K562 (cell line): Measurements from ENCODE around the gene NLK. TPM values are rescaled to one million over a fixed set of nuclear protein-coding genes. Genes with fewer than 3 reads are reported as not detected.
A peak's percentile ranks its signal among the peaks of the same experiment; 100 is the strongest.

Experiments
- ATAC-seq: fragments of 200-7000 bp; cut with Tn5 transposase; 3 replicates; pipeline ENCODE4 v1.9.1; 2020; ENCODE audit warnings: moderate library complexity
- BruUV-seq: library from RNA; stranded (reverse); fragments of 400-500 nt; replicated peaks from 2 replicates; lab custom pipeline; 2021; lab: Mats Ljungman, UMichigan
- CTCF ChIA-PET: fragments of 300-600 bp; formaldehyde crosslinking; extraction: SDS; loops from one replicate; lab custom pipeline; 2021; ENCODE audit warnings: low intra/inter-chr PET ratio; lab: Yijun Ruan, JAX
- POLR2A ChIA-PET: fragments of 300-600, 350-650 bp; sonication (Branson Sonifier 250); formaldehyde crosslinking; extraction: SDS; loops from one replicate; lab custom pipeline; 2021; ENCODE audit warnings: antibody characterized with exemption, inconsistent platforms; lab: Yijun Ruan, JAX
- DNase-seq, 4 experiments: peaks; one replicate each; pipeline versions ENCODE4 v3.0.0 to v3.0.0-alpha.2; 2011 to 2018; ENCODE audit warnings: low spot score in 3 of 4, mixed read lengths in 3 of 4; ENCODE audit errors: extremely low read depth in 1 of 4
- FAIRE-seq: peaks from 2 replicates; lab custom pipeline; 2011; peaks lifted over from hg19 to GRCh38; lab: Jason Lieb, UNC
- H2AFZ ChIP-seq: 2 replicates; pipeline ENCODE4 v1.6.0; 2011; ENCODE audit warnings: low read depth, low read length, control low read depth, inconsistent platforms
- H3K27ac ChIP-seq: fragments of 200-600 bp; 3 replicates; pipeline ENCODE4 v1.8.0; 2011; ENCODE audit warnings: low read depth, mild to moderate bottlenecking, control low read depth, inconsistent platforms, low read length, moderate library complexity, mixed read lengths; ENCODE audit errors: extremely low read depth
- H3K27me3 ChIP-seq, 2 experiments: fragments of 300-600 bp in 1 of 2; 2 replicates in 1 of 2; 3 replicates in 1 of 2; pipeline versions ENCODE4 v1.6.0 to v1.8.0; 2011; ENCODE audit warnings: inconsistent platforms in 2 of 2, low read length in 2 of 2, mild to moderate bottlenecking in 1 of 2, mixed read lengths in 1 of 2, moderate library complexity in 1 of 2; ENCODE audit not compliant: control insufficient read depth in 2 of 2, insufficient read depth in 2 of 2
- H3K36me3 ChIP-seq: fragments of 300-600 bp; 3 replicates; pipeline ENCODE4 v1.8.0; 2011; ENCODE audit warnings: mild to moderate bottlenecking, low read length, inconsistent platforms; ENCODE audit not compliant: control insufficient read depth, insufficient read depth
- H3K4me1 ChIP-seq, 2 experiments: fragments of 200-600 bp in 1 of 2; replicated peaks in 1 of 2; 2 replicates in 1 of 2; 3 replicates in 1 of 2; pipeline versions ENCODE4 v1.5.1 to v1.8.0; 2011; ENCODE audit warnings: inconsistent platforms in 2 of 2, low read length in 2 of 2, mild to moderate bottlenecking in 1 of 2, mixed read lengths in 1 of 2, moderate library complexity in 1 of 2; ENCODE audit not compliant: control insufficient read depth in 2 of 2, insufficient read depth in 2 of 2
- H3K4me2 ChIP-seq: 2 replicates; pipeline ENCODE4 v1.6.1; 2011; ENCODE audit warnings: low read length, control low read depth, inconsistent platforms, mixed read lengths; ENCODE audit not compliant: insufficient read depth
- H3K4me3 ChIP-seq: fragments of 200-600 bp; sonication (generic), shearing (Covaris generic); 2 replicates; pipeline ENCODE4 v1.5.1; 2016; ENCODE audit warnings: control low read depth, inconsistent platforms
- H3K79me2 ChIP-seq: fragments of 200-600 bp; 3 replicates; pipeline ENCODE4 v1.8.0; 2011; ENCODE audit warnings: low read length, inconsistent platforms; ENCODE audit not compliant: control insufficient read depth, insufficient read depth
- H3K9ac ChIP-seq, 2 experiments: 2 replicates each; pipeline versions ENCODE4 v1.6.0 to v1.6.1; 2011; ENCODE audit warnings: low read depth in 2 of 2, low read length in 2 of 2, control low read depth in 1 of 2, inconsistent platforms in 1 of 2, mild to moderate bottlenecking in 1 of 2, mixed read lengths in 1 of 2; ENCODE audit not compliant: insufficient read depth in 1 of 2
- H3K9me1 ChIP-seq: one replicate; pipeline ENCODE4 v1.6.0; 2011; ENCODE audit warnings: inconsistent platforms, mild to moderate bottlenecking, low read length, moderate library complexity; ENCODE audit not compliant: control insufficient read depth, insufficient read depth
- H3K9me3 ChIP-seq: replicated peaks from 2 replicates; pipeline ENCODE4 v1.5.1; 2011; ENCODE audit warnings: low read depth, low read length, inconsistent platforms; ENCODE audit not compliant: control insufficient read depth, insufficient read depth
- H4K20me1 ChIP-seq: replicated peaks from 2 replicates; pipeline ENCODE4 v1.6.1; 2011; ENCODE audit warnings: low read length, inconsistent platforms, mixed read lengths; ENCODE audit not compliant: control insufficient read depth, insufficient read depth
- BHLHE40 ChIP-seq: IDR thresholded peaks from 2 replicates; pipeline ENCODE4 v1.6.1; 2011; ENCODE audit warnings: low read length, improper control_type of control experiment
- CTCF ChIP-seq, 3 experiments: IDR thresholded peaks in 2 of 3; conservative IDR thresholded peaks in 1 of 3; 2 replicates each; pipeline ENCODE4 v1.5.1; 2011 to 2012; ENCODE audit warnings: low read length in 3 of 3, mild to moderate bottlenecking in 3 of 3, control low read depth in 2 of 3, improper control_type of control experiment in 1 of 3, inconsistent platforms in 1 of 3, low read depth in 1 of 3, mixed read lengths in 1 of 3, moderate library complexity in 1 of 3; ENCODE audit not compliant: insufficient read depth in 2 of 3
- HNRNPL ChIP-seq: fragments of 200-400 bp; formaldehyde crosslinking; IDR thresholded peaks from 2 replicates; pipeline ENCODE4 v1.6.1; 2017; ENCODE audit warnings: low read depth, mild to moderate bottlenecking, low read length
- RAD21 ChIP-seq, 2 experiments: fragments of 250-450 bp in 1 of 2; fragments of 450-650 bp in 1 of 2; sonication (Bioruptor Pico) in 1 of 2; formaldehyde crosslinking in 1 of 2; IDR thresholded peaks in 1 of 2; conservative IDR thresholded peaks in 1 of 2; 2 replicates each; pipeline versions ENCODE4 v1.4.0 to v1.8.0; 2020 to 2022; ENCODE audit warnings: mild to moderate bottlenecking in 2 of 2, moderate library complexity in 1 of 2
- SMAD4 ChIP-seq: fragments of 250-450 bp; sonication (Bioruptor Pico); conservative IDR thresholded peaks from 2 replicates; pipeline ENCODE4 v1.8.0; 2021; ENCODE audit warnings: inconsistent platforms, mild to moderate bottlenecking, moderate library complexity
- WGBS: fragments of 100-300 bp; shearing (Covaris generic); methylation state at CpG from one replicate; pipeline ENCODE4 v1.1.6; 2016; ENCODE audit warnings: low coverage, mixed read lengths; ENCODE audit not compliant: insufficient coverage; ENCODE audit errors: missing lambda C conversion rate; 5-methylcytosine and 5-hydroxymethylcytosine counted together
- in situ Hi-C: fragments of 300-500 bp; cut with MboI; formaldehyde crosslinking; loops from 4 replicates; pipeline ENCODE4 v1.15.0; 2018; ENCODE audit warnings: inconsistent platforms, mixed read lengths
- intact Hi-C: fragments of 100-400 bp; cut with micrococcal nuclease; formaldehyde crosslinking; loops from 2 replicates; pipeline ENCODE4 v1.14.2; 2022
- polyA plus RNA-seq, 8 experiments: library from polyadenylated mRNA; depleted of rRNA in 4 of 8; stranded (reverse) in 5 of 8; unstranded in 3 of 8; fragments of >200 nt; fragmentation: Nextera tagmentation in 2 of 8; fragmentation: Illumina TruSeq in 1 of 8; extraction: Ambion mirVana in 2 of 8; extraction: Trizol in 1 of 8; gene quantifications; 2 replicates each; pipeline versions ENCODE4 v1.2.1 to v1.2.3, GENCODE V29; 2011 to 2014; ENCODE audit warnings: inconsistent platforms in 1 of 8, missing spikeins in 1 of 8
- total RNA-seq, 7 experiments: library from RNA; depleted of rRNA in 6 of 7; stranded (reverse); fragments of >200 nt in 6 of 7; fragmentation: Illumina TruSeq in 2 of 7; extraction: Trizol in 2 of 7; gene quantifications; 2 replicates each; pipeline versions ENCODE4 v1.2.1 to v1.2.3, GENCODE V29; 2011 to 2021; ENCODE audit warnings: low replicate concordance in 1 of 7
- TF ChIP-seq, protein P1 (sequence below), 2 experiments: fragments of 450-650 bp; formaldehyde crosslinking in 1 of 2; IDR thresholded peaks; 2 replicates each; pipeline versions ENCODE4 v1.4.0 to v1.6.1; 2014 to 2020; ENCODE audit warnings: mild to moderate bottlenecking in 2 of 2, borderline replicate concordance in 1 of 2, low read depth in 1 of 2

Gene NLK
- total and polyA plus RNA-seq, 9 of the 15 experiments (the other 6 are each of a cell fraction or from before 2014, with no cell fraction given), result 10.9 to 59.6 (median 26.7) TPM

- TF ChIP-seq HNRNPL, result no peak
- TF ChIP-seq, all 486 proteins: peak for 0
These were observed 91.1 kb downstream of the NLK start (continued) for GRCh38 chr17:28133562-28133970.

DNA sequence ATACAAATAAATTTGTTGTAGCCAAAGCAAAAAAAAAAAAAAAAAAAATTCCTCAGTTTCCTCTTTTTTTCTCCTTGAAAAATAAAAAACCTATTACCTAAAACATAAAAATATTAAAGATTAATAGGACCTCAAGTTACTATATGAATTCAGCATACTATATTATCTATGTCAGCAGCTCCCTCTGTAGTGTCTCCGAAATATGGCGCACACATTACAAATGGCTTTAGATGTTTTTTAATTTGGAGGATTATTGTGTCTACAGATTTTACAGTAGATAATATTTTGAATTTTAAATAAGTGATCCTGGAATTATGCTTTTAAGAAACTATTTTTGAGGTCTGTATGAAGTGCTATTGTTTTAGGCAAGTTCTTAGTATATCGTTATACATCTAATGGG is 94.4 kb downstream of the NLK start:
- in situ Hi-C loops, result no loop called here
- H3K36me3 ChIP-seq, result peaks cover 25% of the 10 kb centered on the region
- 93% methylated on average over 3 of the region's 3 CpGs for WGBS
- no peak for FAIRE-seq
- no peak overlapping the region for H3K4me2 ChIP-seq
- no peak overlapping the region for H3K4me3 ChIP-seq
- no peaks in the 10 kb centered on the region for H3K27me3 ChIP-seq
- no peaks in the 10 kb centered on the region for H3K4me1 ChIP-seq
- H3K9ac ChIP-seq, result no peak overlapping the region
- DNase-seq, result no peak
- ChIA-PET POLR2A (interaction anchor here (0.6 to 0.7 kb wide), 2 partner anchors 212 to 394 kb away, joined by 3 read pairs; no protein-coding TSS in a partner anchor), CTCF (interaction anchor here (0.7 to 1.3 kb wide), 4 partner anchors 254 to 332 kb away, joined by 3 to 6 read pairs (median 4); no protein-coding TSS in a partner anchor)
- H3K27ac ChIP-seq, result no peak overlapping the region
- intact Hi-C loops, result loop anchor here (5.0 to 10.0 kb wide), 2 partner anchors 245 to 332 kb away; partner anchors contain the start of genes LYRM9 and NOS2
- peak in 1 of 3 experiments; percentile 49; a peak in 2 of 6 replicates for TF ChIP-seq CTCF (IDR thresholded peaks at IDR 0.05 in 2 of 3, conservative IDR thresholded peaks at IDR 0.05 in 1 of 3; ENCODE audit: insufficient read depth in 2 of 3, low read depth in 1 of 3, low read length in 3 of 3)
- TF ChIP-seq, protein P1, sequence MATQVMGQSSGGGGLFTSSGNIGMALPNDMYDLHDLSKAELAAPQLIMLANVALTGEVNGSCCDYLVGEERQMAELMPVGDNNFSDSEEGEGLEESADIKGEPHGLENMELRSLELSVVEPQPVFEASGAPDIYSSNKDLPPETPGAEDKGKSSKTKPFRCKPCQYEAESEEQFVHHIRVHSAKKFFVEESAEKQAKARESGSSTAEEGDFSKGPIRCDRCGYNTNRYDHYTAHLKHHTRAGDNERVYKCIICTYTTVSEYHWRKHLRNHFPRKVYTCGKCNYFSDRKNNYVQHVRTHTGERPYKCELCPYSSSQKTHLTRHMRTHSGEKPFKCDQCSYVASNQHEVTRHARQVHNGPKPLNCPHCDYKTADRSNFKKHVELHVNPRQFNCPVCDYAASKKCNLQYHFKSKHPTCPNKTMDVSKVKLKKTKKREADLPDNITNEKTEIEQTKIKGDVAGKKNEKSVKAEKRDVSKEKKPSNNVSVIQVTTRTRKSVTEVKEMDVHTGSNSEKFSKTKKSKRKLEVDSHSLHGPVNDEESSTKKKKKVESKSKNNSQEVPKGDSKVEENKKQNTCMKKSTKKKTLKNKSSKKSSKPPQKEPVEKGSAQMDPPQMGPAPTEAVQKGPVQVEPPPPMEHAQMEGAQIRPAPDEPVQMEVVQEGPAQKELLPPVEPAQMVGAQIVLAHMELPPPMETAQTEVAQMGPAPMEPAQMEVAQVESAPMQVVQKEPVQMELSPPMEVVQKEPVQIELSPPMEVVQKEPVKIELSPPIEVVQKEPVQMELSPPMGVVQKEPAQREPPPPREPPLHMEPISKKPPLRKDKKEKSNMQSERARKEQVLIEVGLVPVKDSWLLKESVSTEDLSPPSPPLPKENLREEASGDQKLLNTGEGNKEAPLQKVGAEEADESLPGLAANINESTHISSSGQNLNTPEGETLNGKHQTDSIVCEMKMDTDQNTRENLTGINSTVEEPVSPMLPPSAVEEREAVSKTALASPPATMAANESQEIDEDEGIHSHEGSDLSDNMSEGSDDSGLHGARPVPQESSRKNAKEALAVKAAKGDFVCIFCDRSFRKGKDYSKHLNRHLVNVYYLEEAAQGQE (IDR thresholded peaks at IDR 0.05; ENCODE audit: borderline replicate concordance), result peak; percentile 22; the same call in 1 of the 2 replicates
- TF ChIP-seq, protein P1 (CRISPR knock-in tag; IDR thresholded peaks at IDR 0.05; ENCODE audit: low read depth), result no peak
- peak; percentile 66; the same call in 1 of the 2 replicates for TF ChIP-seq SMAD4
- TF ChIP-seq BHLHE40, result no peak
- TF ChIP-seq HNRNPL, result no peak
- peak; percentile 26 to 28; a peak in 2 of 4 replicates for TF ChIP-seq RAD21 (CRISPR knock-in tag; conservative IDR thresholded peaks at IDR 0.05 in 1 of 2, IDR thresholded peaks at IDR 0.05 in 1 of 2)
- no peaks in the 10 kb centered on the region for H3K9me3 ChIP-seq
- H3K79me2 ChIP-seq, result no peaks in the 10 kb centered on the region
- H4K20me1 ChIP-seq, result no peaks in the 10 kb centered on the region
- ATAC-seq, result no peak
- no peak overlapping the region for H2AFZ ChIP-seq
- no TSS peak for BruUV-seq
- no peaks in the 10 kb centered on the region for H3K9me1 ChIP-seq
